Measurements from ENCODE around the gene LPP.

Gene LPP

DNA sequence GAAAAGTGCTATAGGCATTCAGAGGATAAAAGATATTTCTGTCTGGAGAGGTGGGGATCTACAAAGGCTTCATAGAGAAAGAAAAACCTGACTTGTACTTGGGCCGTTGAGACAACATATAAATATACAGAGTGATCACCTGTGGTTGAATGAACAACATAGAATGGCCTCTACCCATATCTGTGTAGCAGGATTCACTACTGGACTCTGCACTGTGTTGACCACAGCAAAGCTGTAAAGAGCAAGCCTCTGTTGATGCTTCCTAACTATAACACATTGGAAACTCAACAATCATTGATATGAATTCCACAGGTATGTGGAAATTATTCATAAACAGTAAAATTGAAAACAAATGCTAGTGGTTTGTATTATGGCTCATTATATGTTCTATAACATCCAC lies 19.1 kb upstream of the LPP start:
- no peak for DNase-seq (ENCODE audit: extremely low read depth in 1 of 2, low read depth in 1 of 2)

DNA sequence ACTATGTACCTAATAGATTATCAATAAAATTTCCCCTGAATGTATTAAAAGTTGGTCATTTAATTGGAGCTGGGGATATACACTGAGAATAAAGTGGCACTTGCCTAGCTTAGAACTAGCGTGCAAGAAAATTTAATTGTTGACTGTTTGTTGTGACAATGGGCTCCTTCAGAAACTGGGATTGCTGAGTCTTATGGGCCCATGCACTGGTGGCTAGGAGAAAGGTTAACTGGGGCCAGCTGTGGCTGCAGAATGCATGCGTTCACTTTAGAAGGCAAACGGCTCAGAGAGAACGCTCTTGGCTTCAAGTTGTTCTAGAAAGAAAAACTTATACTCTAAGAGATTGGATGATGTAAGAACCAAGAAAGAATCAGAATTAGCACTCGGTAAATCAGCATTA lies 18.7 kb upstream of the LPP start:
- DNase-seq (ENCODE audit: extremely low read depth in 1 of 2, low read depth in 1 of 2), result no peak

DNA sequence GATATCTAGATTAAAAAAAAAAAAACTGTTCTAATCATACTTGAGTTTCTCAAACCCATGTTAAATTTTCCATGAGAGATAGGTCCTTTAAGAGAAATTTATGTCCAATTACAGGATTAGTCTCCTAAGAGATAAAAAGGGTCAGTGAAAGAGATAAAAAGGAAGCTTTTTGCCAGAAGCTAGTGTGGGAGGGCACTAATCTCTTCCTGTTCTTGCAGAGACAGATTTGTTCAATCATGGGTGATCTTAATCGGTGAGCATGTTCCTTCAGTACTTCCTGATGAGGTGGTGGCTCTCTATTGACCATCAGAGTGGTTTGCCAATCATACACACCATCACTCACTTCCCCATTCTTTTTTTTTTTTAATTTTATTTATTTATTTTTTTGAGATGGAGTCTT lies 16.9 kb upstream of the LPP start:
- no peak for DNase-seq (ENCODE audit: extremely low read depth in 1 of 2, low read depth in 1 of 2)

DNA sequence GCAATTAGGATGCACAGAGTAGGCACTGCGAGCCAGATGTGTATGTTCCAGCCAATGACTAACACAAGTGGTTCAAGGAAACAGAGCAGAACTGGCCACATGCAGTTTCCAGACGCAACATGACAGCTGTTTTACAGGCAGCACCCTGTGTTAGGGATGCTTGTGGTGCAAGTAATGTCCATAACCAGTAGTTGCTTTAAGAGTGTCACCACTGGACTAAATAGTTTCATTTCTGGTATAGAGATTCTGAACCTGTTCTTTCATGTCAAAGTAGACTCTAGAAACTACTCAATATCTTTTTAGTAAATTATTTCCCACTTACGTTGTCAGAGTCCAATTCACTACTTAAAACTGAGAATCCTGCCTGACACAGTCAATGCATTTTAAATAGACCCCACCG lies 14.5 kb upstream of the LPP start:
- DNase-seq (ENCODE audit: extremely low read depth in 1 of 2, low read depth in 1 of 2), result no peak

DNA sequence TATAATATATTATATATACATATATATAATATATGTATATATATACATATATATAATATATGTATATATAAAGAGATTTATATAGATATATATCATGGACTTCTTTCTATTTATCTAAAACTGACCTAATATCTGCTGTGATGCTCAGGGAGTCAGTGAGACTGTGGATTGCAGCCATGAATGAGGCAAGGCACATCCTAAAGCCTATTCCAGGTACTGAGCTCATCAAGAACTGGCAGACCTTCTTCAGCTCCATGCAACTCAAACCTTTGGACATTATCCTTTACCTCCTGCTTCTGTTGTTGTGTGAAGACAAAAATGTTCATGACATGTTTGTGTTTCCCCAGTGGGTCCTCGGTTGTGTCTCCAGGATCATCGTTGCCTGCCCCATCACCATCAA lies 7.7 kb upstream of the LPP start:
- no peak for DNase-seq (ENCODE audit: extremely low read depth in 1 of 2, low read depth in 1 of 2)

DNA sequence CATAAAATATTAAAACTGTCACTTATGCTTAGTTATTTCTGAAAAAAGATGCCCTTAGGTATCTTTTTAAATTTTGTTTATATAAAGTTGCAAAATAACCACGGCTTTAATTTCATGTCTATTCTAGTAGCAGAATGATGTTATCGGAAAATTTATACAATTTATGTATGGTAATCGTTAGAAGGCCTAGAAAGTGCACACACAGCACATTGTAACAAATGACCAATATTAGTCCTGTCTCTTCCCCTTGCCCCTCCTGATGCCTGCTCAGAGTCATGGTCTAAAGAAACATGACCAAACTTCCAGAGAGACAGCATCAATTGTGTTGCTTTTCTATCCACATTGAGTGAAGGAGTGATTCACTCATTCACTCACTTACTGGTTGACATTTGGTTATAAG lies 6.2 kb upstream of the LPP start:
- DNase-seq (ENCODE audit: extremely low read depth in 1 of 2, low read depth in 1 of 2), result no peak

DNA sequence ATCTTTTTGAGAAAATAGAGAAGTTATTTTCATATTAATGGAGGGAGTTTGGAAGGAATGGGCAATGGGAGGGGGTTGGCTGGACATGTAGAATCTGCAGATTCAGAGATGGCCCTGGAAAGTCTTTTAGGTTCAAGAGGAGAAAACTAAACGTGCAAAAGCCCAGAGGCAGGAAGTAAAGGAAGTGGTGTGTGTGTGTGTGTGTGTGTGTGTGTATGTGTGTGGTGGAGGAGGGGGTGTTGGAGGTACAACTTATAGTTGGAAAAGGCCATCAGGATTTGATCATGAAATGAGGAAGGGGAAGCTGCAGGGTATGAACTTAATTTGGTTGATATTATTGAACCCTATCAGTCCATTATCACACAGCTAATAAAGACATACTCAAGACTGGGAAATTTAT lies 5.6 kb upstream of the LPP start:
- DNase-seq (ENCODE audit: extremely low read depth in 1 of 2, low read depth in 1 of 2), result no peak

DNA sequence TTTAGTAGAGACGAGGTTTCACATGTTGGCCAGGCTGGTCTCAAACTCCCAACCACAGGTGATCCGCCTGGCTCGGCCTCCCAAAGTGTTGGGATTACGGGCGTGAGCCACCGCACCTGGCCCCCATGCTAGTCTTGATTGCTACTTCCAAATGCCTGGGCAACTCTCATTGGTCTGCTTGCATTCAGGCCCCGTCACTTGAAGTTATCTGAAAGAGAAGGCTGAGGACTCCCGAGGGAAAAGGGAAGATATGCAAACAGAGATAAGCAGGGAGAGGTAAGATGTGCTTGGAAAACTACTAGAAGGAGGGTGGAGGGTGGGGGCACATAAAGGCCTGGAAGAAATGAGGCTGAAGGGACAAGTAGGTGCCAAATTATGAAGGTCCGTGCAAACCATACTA lies 4.4 kb upstream of the LPP start:
- no peak for DNase-seq (ENCODE audit: extremely low read depth in 1 of 2, low read depth in 1 of 2)

DNA sequence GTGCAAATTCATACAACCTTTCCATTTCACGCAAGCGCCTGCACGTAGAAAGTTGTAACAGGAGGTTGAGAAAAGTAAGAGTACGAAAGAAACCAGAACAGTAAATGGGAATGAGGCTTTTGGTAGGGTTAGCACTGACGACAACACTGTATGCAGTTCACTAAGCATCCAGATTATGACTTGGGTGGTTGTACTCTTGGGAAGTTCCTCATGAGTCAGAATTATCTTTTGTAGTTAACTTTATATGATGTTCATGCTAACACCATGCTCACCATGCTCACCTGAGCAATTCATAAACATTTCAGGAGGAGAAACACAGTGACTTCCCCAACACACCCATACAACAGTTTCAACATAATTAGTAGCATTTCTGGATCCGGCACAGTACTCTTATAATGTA lies 3.0 kb upstream of the LPP start:
- DNase-seq (ENCODE audit: extremely low read depth in 1 of 2, low read depth in 1 of 2), result no peak

DNA sequence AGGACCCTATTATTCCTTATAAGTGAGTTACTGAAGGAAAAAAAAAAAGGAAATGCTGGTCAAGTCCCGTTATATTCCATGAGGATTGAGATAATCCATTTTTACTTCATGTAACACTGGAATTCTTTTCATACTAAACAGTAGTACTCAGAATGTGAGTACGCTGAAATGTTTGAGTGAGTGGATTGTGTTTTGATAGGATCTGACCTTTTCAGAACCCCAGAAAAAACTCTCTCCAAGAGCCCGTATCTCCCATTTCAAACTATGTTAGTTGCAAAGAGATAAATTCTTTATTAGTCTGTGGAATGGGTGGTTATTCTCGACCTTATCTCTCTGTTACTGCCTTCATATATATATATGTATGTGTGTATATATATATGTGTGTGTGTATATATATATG lies 2.5 kb upstream of the LPP start:
- no peak for DNase-seq (ENCODE audit: extremely low read depth in 1 of 2, low read depth in 1 of 2)

DNA sequence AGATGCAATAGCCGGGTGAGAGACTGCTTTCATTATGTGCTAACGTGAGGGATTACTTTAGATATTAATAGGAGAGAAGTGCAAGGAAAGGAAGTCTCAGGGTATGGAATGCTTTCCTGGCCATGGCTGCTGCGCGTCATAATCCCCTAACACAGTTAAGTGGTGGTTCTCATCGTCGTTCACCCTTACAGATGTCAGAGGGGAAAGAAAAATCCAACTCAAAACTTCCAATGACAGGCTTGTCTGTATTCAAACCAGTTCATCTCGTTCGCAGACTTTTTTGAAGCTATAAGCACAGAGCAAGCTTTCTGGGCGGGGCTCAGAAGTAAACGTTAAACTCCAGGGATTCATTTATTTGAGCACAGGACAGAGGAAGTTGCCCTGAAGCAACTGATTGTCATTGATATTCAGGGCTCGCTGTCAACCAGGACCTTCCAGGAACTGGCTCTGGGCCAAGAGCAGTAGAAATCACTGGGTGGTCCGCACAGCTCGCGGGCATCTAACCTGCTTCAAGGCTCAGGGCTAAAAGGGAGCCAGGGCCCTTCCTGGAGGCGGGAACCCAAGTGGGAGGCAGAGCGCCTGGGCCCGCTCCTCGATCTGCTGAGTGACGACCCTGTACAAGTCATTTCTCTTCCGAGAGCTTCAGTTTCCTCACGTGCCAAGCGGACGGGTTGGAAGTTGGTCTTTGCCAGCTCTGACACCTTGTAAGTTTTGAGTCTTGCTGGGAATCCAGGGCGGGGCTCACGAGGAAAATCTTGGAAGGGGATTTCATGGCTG lies 1.1 kb upstream of the LPP start:
- DNase-seq (ENCODE audit: extremely low read depth in 1 of 2, low read depth in 1 of 2), result no peak

DNA sequence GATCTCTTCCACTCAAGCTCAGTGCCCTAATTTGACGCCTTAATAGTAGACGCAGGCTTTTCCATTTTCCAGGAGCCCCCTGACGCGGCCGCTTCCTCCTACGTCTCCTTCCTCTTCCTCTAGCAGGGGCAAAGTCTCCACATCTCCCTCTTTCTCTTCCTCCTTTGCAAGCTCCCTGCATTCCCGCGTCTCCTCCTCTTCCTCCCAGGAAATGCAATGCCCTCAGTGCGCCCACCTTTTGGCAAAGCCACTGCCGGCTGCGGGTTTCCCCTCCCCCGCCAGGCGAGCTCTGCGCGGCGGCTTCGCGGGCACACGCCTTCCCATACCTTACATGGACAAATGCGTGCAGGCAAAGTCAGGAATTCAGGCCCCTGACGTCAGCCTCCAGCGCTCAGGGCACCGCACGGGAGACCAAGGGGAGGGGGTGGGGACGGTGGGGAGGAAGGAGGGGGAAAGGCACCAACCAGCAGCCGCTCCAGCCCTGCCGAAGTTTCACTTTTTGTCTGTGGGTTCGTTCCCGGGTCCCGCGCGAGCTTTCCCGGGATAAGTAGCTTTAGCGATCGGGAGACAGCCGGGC lies 432 bp upstream of the LPP start:
- no peak for DNase-seq (ENCODE audit: extremely low read depth in 1 of 2, low read depth in 1 of 2)

DNA sequence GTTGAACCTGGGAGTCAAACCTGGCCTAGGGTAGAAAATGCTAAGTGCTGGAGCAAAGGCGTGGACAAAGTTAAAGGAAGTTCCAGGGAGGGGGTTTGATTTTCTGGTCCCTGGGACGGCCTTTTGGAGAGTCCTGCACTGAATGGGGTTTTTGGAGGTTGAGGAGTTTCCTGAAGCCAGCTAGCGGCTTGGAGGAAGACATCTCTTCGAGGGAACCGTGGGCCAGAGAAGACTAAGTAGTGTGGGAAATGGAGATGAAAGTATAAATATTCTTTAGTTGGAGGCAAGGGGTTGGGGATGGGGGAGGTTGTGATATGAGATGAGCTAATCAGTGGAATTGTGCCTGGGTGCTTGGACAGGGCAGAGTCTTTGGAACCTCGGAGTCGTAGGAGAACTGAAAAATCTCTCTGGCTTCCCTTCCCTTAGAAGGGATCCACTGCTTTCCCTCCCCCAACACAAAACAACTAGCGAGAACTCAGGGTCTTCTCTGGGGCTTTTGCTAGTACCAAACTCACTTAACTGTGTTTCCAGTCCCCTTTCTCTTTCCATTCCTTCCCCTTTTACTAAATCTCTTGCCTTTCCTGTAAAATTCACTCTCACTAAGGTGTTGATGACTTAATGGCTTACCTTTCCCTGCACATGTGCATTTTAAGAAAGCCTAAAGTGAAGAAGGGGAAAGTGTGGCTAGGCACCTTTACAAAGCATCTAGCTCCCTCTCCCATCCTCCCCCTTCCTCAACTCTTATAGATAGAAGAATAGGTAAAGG lies 1.0 kb downstream of the LPP start:
- no peak for DNase-seq (ENCODE audit: extremely low read depth in 1 of 2, low read depth in 1 of 2)

DNA sequence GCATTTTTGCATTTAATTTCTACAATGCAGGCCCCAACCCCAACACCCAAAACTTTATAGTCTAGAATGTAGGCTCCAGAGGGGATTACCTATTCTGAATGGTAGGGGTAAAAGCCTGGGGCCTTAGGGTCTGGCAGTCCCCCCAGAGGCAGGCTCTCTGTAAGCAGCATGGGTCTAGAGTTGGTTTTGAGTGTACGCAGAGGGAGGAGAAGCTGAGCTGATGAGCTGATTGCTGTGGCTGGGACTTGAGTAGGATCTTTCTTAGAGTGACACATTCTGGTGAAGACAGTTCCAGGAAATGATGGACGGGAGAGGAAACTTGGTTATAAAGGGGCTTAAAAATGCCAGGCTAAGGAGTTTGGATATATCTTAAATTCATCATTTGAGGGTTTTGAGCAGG lies 2.1 kb downstream of the LPP start:
- DNase-seq (ENCODE audit: extremely low read depth in 1 of 2, low read depth in 1 of 2), result no peak

DNA sequence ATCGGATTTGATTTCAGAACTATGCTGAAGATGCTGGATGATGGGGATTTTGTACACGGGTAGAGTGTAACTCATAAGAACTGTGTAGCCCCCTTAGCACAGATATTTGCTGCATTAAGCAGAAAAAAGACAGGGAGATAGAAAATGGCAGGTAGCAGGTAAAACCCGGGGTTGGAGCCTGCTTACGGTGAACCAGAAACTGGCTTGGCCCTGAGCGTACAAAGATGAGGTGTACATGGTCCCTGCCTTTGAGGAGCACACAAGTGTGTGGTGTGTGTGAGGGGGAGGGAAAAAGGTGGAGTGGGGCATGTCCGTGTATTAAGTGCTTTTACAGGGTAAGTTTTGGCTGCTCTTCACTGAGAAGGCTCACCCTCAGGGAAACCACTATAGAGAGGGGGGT lies 3.5 kb downstream of the LPP start:
- DNase-seq (ENCODE audit: extremely low read depth in 1 of 2, low read depth in 1 of 2), result no peak

DNA sequence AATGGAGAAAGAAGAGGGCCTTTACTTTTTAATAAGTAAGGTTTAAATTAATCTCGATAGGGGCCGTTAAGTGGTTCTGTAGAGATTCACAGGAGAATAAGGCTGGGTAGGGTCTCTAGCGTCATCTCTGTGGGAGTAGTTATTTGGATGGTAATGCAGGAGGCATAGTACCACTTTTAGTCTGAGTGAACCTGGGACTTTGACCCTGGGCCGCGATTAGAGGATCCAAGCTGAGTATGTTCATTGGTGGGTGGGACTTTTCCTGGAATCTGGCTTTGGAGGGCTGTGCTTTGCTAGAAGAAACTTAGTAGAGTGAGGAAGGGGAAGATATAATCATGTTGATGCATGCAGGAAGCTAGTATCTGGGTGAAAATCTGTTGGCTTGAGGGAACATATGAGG lies 4.0 kb downstream of the LPP start:
- no peak for DNase-seq (ENCODE audit: extremely low read depth in 1 of 2, low read depth in 1 of 2)

DNA sequence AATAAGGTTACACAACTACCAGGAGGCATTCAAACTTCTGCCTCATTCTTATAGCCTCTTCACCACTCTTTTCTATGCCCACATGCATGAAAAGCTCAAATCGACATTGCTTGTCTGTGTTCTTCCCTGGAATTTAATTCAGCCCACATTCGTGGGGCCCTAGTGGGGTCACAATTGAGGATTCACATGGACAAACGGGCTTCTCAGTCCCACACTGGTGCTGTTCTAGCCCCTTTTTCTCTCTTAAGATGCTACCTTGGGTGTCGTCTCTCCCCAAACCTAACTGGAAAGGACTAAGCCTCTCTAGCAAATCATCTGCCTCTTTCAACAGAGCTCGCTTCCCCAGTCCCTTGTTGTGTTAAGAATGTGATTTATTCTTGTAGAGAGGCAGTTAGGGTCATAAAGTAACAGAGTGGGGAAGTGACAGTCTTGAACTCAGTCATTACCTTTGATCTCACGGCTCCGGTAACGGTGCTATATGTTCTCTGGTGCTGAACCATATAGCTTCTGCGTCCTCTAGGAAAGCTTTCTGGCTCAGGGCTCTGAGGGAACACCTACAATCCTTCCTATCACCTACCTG lies 4.9 kb downstream of the LPP start:
- DNase-seq (ENCODE audit: extremely low read depth in 1 of 2, low read depth in 1 of 2), result no peak

DNA sequence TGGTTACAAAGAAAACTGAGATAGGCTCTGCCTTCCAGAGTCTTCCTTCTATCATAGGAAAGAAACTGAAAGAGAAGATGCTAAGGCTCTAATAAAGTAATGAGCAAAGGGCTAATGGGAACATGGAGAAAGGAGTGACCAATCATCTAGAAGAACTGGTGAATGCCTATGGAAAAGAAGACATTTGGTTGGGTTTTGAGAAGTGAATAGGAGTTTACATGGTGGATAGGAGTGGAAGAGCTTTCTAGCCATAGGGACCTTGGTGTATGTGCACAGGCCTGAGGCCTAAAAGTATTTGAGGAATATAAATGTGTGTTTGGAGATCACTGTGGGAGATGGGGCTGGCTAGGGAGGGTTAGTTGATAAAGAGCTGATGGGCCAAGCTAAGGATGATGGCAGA lies 6.8 kb downstream of the LPP start:
- no peak for DNase-seq (ENCODE audit: extremely low read depth in 1 of 2, low read depth in 1 of 2)

DNA sequence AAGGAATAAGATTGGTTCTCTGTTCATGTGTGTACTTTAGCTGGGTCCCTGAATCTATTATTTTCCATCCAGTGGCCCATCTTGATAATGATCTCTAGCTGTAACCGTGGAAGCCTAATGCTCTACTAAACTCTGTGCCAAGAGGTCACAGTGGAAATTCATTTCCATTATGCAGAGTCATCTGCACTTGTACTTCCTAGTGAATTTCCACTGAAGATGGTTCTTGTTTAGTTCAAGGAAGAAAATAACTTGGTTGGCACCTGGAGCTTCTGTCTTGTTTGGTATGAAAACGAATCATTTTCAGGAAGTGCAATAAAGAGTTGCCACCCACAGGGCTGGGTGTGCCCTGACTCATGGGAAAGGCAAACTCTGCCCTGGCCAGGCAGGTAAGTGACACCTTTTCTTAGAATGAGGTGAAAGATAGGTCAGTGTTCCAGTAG lies 10.3 kb downstream of the LPP start:
- no peak for DNase-seq (ENCODE audit: extremely low read depth in 1 of 2, low read depth in 1 of 2)

DNA sequence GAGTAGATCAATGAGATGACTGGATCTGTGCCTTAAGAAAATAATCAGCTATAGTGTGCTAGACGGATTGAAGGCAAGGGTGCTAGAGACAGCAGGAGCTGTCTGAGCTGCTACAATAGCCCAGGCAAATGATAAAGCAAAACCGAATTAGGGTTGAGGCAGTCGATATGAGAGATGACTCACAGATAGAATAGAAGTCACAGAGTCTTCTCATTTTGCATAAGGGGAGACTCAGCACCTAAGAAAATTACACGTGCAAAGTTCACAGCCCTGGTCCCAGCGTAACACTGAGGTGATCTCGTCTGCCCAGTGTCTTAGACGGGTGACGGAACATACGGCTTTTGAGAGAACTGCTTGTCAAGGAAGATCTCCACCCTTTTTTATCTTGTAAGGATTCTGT lies 11.6 kb downstream of the LPP start:
- DNase-seq (ENCODE audit: extremely low read depth in 1 of 2, low read depth in 1 of 2), result no peak

DNA sequence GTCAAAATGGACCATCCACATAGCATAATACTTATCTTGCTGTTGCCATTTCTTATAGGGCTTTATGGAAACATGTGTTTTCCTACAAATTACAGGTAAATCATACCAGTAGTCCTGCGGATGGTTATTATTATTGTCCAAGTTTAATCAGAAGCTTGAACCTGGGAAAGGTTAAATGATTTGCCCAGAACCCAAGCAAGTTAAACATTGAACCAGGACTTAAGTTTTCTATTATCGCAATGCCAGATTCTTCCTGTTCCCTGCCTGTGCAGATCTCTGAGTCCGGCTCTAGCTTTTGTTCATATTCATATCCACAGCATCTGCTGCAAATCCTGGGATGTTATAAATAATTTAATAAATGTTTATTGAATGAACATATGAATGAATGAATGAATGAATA lies 12.5 kb downstream of the LPP start:
- DNase-seq (ENCODE audit: extremely low read depth in 1 of 2, low read depth in 1 of 2), result no peak

DNA sequence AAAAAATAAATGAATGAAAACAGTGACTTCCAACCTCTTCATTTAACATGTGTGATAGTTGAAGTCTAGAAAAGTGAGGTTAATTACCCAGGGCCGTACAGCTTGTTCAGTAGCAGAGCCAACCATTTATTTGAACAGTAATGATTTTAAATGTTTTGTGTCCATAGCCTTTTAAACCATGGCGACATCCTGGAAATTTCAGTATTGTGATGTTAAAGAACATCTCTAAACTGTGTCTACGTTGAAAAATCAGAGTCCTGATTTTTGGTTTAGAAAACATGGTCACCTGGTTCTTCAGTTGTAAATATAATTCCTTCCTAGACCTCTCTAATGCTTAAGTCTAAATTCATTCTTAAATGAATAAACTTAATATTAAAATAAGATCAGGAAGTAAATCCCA lies 14.2 kb downstream of the LPP start:
- DNase-seq (ENCODE audit: extremely low read depth in 1 of 2, low read depth in 1 of 2), result no peak
